ENCODE results near the gene GBGT1. TPM values are rescaled to one million over a fixed set of nuclear protein-coding genes. Genes with fewer than 3 reads are reported as not detected.

The GBGT1 gene
- total RNA-seq, 1 donor from 2014 or later, result 32.8 TPM

DNA sequence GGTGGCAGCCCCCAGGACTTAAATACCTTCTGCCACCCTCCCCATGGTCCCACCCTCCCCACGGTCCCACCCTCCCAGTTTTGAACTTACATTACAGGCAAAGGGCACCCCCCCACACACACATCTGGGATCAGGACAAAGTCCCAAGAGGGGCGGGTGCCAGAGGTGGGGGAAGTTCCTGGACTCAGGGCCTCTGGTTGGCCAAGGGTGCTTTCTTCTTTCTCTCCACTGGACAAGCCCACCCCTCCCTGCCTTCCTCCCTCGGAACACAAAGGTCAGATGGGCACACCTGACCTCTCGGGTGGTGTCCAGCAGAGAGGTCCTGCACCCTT lies 23.6 kb downstream of the GBGT1 start:
- Mint-ChIP-seq H3K4me3 (no peak overlapping the region), H3K9me3 (no peaks in the 10 kb centered on the region), H3K27ac (no peak overlapping the region), H3K27me3 (ENCODE audit: low read depth) (no peaks in the 10 kb centered on the region), H3K4me1 (peaks cover 28% of the 10 kb centered on the region), H3K36me3 (peaks cover 2% of the 10 kb centered on the region)
- no peak for DNase-seq (ENCODE audit: low spot score in 2 of 2, unreplicated experiment in 2 of 2)
- TF ChIP-seq, protein P1, sequence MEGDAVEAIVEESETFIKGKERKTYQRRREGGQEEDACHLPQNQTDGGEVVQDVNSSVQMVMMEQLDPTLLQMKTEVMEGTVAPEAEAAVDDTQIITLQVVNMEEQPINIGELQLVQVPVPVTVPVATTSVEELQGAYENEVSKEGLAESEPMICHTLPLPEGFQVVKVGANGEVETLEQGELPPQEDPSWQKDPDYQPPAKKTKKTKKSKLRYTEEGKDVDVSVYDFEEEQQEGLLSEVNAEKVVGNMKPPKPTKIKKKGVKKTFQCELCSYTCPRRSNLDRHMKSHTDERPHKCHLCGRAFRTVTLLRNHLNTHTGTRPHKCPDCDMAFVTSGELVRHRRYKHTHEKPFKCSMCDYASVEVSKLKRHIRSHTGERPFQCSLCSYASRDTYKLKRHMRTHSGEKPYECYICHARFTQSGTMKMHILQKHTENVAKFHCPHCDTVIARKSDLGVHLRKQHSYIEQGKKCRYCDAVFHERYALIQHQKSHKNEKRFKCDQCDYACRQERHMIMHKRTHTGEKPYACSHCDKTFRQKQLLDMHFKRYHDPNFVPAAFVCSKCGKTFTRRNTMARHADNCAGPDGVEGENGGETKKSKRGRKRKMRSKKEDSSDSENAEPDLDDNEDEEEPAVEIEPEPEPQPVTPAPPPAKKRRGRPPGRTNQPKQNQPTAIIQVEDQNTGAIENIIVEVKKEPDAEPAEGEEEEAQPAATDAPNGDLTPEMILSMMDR (IDR thresholded peaks at IDR 0.05; ENCODE audit: unreplicated experiment), result no peak

DNA sequence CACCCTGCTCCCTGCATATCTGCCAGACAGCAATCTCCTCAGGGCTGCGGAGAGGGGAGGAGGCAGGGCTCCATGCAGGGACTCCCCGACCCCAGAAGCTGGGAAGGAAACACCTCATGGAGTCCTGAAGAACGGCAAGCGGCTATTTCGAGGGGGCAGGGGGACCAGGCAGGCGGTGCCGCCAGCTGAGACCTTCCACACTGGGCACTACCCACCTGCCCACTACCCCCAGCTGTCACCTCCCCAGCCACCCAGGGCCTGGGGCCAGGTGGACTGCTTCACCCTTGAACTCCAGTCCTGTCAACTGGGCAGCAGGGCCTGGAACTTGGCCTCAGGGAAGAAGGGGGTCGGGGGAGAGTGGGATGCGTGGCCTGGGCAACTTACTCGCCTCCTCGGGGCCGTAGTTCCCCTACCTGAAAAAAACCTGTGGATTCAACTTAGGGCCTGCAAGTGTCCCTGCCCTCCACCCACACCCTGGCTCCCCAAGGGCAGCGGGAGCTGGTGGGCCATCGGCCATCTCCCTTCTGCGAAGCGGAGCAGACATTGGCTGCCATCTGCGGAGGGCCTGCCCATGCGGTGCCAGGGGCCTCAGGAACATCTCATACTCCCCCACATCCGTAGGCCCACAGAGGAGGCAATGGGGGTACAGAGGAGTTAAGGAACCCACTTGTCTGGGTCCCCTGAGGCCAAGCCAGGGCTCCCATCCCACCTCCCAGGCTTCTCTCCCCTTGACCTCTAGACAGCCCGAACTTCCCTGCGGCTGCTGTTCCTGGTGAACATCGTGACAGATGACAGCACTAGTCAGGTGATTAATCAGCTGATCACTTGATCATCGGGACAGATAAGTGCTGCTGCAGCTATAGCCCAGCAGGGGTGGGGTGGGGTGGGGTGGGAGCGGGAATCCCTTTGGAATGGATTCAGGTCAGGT lies 24.2 kb downstream of the GBGT1 start:
- Mint-ChIP-seq H3K4me3 (no peak overlapping the region), H3K27ac (no peak overlapping the region), H3K4me1 (peaks cover 24% of the 10 kb centered on the region), H3K9me3 (no peaks in the 10 kb centered on the region), H3K27me3 (ENCODE audit: low read depth) (no peaks in the 10 kb centered on the region), H3K36me3 (peaks cover 2% of the 10 kb centered on the region)
- TF ChIP-seq, protein P1 (IDR thresholded peaks at IDR 0.05; ENCODE audit: unreplicated experiment), result no peak
- DNase-seq (ENCODE audit: low spot score in 2 of 2, unreplicated experiment in 2 of 2), result no peak

DNA sequence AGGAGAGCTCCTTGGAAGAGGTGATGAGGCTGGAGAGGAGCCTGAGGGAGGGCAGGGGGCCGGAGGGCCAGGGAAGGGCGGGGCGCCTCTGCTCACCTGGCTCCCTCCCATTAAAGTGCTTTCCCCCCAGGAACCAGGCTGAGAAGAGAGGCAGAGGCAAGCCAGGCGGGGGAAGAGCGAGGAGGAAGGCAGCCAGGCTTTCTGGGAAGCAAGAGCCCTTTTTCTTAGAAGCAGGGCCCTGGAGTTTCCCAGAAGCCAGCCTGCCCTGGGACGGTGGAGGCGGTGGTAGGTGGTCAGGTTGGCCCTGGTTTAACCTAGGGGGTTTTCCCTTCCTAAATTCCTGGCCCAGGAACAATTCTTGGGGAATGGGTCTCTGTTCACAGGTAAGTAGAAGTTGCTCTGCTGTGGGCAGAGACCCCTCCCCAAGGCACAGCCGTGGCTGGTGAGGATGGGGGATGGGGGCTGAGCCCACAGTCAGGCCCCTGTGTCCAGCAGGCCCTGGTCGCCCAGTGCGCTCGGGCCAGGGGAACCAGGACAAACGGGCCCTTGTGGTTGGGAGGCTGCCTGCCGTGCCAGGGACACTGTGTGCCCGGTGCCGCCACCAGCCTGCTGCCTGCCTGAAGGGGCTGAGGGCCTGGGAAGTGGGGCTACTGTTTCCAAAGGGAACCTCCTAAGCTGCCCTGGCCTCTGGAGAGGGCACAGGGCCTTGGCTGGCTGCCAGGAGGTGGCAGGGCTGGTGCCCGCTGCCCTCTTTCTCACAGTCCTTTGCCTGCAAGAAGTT lies 26.1 kb downstream of the GBGT1 start:
- Mint-ChIP-seq H3K36me3 (peaks cover 2% of the 10 kb centered on the region), H3K4me3 (no peak overlapping the region), H3K27me3 (ENCODE audit: low read depth) (no peaks in the 10 kb centered on the region), H3K9me3 (no peaks in the 10 kb centered on the region), H3K4me1 (peaks cover 17% of the 10 kb centered on the region), H3K27ac (no peak overlapping the region)
- TF ChIP-seq, protein P1 (IDR thresholded peaks at IDR 0.05; ENCODE audit: unreplicated experiment), result no peak
- no peak for DNase-seq (ENCODE audit: low spot score in 2 of 2, unreplicated experiment in 2 of 2)

DNA sequence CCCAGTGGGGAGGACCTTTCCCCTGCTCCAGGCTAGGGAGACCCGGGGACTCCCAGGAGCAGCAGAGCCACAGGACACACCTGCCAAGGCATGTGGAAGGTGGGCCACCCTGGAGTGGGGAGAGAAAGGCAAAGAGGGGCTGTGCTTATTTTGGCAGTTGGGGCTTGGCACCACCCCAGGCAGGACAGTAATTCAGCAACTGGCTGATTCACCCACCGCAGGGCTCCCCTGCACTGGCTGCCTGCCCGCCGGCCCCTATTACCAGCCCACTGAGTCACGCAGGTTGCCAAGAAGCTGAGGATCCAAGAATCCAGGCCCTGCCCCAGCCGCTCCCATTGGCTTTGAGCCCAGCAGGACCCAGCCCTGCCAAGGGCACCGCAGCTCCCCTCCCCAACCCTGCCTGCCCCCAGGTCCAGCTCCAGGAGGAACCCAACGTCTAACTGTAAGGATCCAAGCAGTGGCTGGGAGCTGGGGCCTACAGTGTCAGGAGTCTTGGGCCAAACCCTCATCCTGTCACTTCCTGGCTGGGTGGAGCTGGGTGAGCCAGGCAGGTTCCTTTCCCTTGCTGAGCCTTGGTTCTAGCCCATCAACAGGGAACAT lies 28.5 kb downstream of the GBGT1 start:
- Mint-ChIP-seq H3K4me3 (no peak overlapping the region), H3K27ac (peak overlapping the region; percentile 56), H3K27me3 (ENCODE audit: low read depth) (no peaks in the 10 kb centered on the region), H3K4me1 (peaks cover 9% of the 10 kb centered on the region), H3K9me3 (no peaks in the 10 kb centered on the region), H3K36me3 (peaks cover 2% of the 10 kb centered on the region)
- DNase-seq (ENCODE audit: low spot score in 2 of 2, unreplicated experiment in 2 of 2), result no peak
- TF ChIP-seq, protein P1 (IDR thresholded peaks at IDR 0.05; ENCODE audit: unreplicated experiment), result no peak

DNA sequence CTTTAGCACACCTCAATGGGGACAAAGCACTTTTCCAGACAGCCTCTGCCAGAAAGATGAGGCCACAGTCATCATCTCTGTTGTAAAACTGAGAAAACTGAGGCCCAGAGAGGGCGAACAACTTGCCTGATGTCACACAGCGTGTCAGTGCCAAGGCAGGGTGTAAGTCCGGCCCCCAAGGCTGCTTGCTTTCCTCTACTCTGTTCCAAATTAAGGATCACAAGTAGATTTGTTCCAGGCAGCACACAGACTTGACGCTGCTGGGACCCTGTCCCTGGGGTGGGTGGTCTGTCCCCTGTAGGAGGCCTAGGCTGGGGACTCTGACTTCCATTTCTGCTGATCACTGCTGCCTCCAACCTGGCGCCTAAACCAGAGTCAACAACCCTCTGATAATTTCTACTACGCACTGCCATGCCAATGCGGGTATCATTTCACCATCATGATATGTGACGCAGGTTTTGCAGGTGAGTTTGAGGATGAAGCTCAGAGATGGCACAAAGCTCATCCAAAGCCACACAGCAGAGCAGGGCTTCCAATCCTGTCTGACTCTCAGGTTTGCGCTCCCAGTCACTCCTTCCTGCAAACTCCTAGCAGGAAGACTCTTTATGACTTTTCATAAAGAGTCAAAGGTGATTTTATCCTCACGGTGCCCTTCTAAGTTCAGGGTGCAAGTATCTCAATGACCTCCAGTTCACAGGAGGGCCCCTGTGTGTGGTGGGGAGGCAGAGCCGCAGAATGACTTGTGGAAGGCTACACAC lies 29.1 kb downstream of the GBGT1 start:
- no peak overlapping the region for H3K4me3 Mint-ChIP-seq
- peaks cover 9% of the 10 kb centered on the region for H3K4me1 Mint-ChIP-seq
- no peaks in the 10 kb centered on the region for H3K27me3 Mint-ChIP-seq (ENCODE audit: low read depth)
- peaks cover 2% of the 10 kb centered on the region for H3K36me3 Mint-ChIP-seq
- TF ChIP-seq, protein P1 (IDR thresholded peaks at IDR 0.05; ENCODE audit: unreplicated experiment), result no peak
- H3K27ac Mint-ChIP-seq, result peak overlapping the region; percentile 90
- H3K9me3 Mint-ChIP-seq, result no peaks in the 10 kb centered on the region
- DNase-seq (ENCODE audit: low spot score in 2 of 2, unreplicated experiment in 2 of 2), result no peak

Measured in mesothelial cell of epicardium (in vitro differentiated cells).